HEK293T (cell line): ENCODE results near the gene FAM83D.

Experiments
- ARNT ChIP-seq: fragments of 450-650 bp; IDR thresholded peaks from 2 replicates; pipeline ENCODE4 v1.6.1; 2017; ENCODE audit warnings: mild to moderate bottlenecking
- BHLHE40 ChIP-seq: fragments of 450-650 bp; IDR thresholded peaks from 2 replicates; pipeline ENCODE4 v1.6.1; 2016; ENCODE audit warnings: mild to moderate bottlenecking, moderate library complexity, borderline replicate concordance
- CTBP1 ChIP-seq: fragments of 450-650 bp; IDR thresholded peaks from 2 replicates; pipeline ENCODE4 v1.6.1; 2016; ENCODE audit warnings: borderline replicate concordance
- ELF4 ChIP-seq: fragments of 450-650 bp; IDR thresholded peaks from 2 replicates; pipeline ENCODE4 v1.6.1; 2017; ENCODE audit warnings: antibody characterized with exemption
- FOXA1 ChIP-seq: fragments of 450-650 bp; IDR thresholded peaks from 2 replicates; pipeline ENCODE4 v1.6.1; 2016; ENCODE audit warnings: mild to moderate bottlenecking
- FOXK2 ChIP-seq: fragments of 450-650 bp; IDR thresholded peaks from 2 replicates; pipeline ENCODE4 v1.6.1; 2016; ENCODE audit warnings: mild to moderate bottlenecking
- FOXM1 ChIP-seq: fragments of 450-650 bp; IDR thresholded peaks from 2 replicates; pipeline ENCODE4 v1.6.1; 2017; ENCODE audit warnings: mild to moderate bottlenecking, borderline replicate concordance
- HDGF ChIP-seq: fragments of 450-650 bp; IDR thresholded peaks from 2 replicates; pipeline ENCODE4 v1.6.1; 2017; ENCODE audit warnings: antibody characterized with exemption, borderline replicate concordance
- L3MBTL2 ChIP-seq: fragments of 450-650 bp; conservative IDR thresholded peaks from 2 replicates; pipeline ENCODE4 v1.6.1; 2016; ENCODE audit warnings: mild to moderate bottlenecking
- NFRKB ChIP-seq: fragments of 450-650 bp; IDR thresholded peaks from 2 replicates; pipeline ENCODE4 v1.6.1; 2016; ENCODE audit warnings: mild to moderate bottlenecking, moderate library complexity
- PKNOX1 ChIP-seq: fragments of 450-650 bp; IDR thresholded peaks from 2 replicates; pipeline ENCODE4 v1.6.1; 2016
- SUZ12 ChIP-seq: fragments of 450-650 bp; IDR thresholded peaks from 2 replicates; pipeline ENCODE4 v1.6.1; 2016; ENCODE audit warnings: mild to moderate bottlenecking
- TARDBP ChIP-seq: fragments of 450-650 bp; IDR thresholded peaks from 2 replicates; pipeline ENCODE4 v1.6.1; 2016
- ZNF384 ChIP-seq: fragments of 450-650 bp; IDR thresholded peaks from 2 replicates; pipeline ENCODE4 v1.6.1; 2016

DNA sequence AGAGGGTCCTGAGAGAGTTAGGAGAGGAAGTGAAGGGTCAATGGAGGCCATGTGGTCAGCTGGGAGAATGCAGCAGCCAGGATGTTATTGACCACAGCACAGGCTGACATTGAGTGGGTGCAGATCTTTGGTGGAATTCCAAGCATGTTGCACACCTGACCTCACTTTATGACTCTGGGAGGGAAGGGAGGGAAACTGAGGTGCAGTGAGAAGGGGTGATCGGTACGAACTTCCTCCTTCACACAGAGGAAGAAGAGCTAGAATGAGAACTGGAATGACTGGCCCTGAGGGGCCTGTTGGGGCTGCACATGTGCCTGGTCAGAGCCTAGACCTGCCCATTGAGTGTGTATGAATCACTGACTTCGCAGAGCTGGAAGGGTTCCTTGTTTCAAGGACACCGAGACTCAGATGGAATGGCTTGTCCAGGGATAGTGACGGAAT is 9.8 kb downstream of the FAM83D start:
- TF ChIP-seq BHLHE40 = no peak
- no peak for TF ChIP-seq FOXA1
- no peak for TF ChIP-seq FOXM1
- no peak for TF ChIP-seq PKNOX1
- no peak for TF ChIP-seq ELF4
- TF ChIP-seq NFRKB = no peak
- no peak for TF ChIP-seq L3MBTL2
- no peak for TF ChIP-seq HDGF
- no peak for TF ChIP-seq FOXK2
- no peak for TF ChIP-seq ZNF384
- no peak for TF ChIP-seq TARDBP
- TF ChIP-seq SUZ12 = no peak
- no peak for TF ChIP-seq ARNT
- no peak for TF ChIP-seq CTBP1
